T-cell (primary cell): Measurements from ENCODE around the gene TIE1. TPM values are rescaled to one million over a fixed set of nuclear protein-coding genes. Genes with fewer than 3 reads are reported as not detected.

Source experiments
- ATAC-seq, 4 experiments: fragments of 200-7000 bp in 3 of 4; fragments of 150-1000 bp in 1 of 4; cut with Tn5 transposase; replicated peaks in 1 of 4; 1 replicate in 3 of 4; 2 replicates in 1 of 4; pipeline ENCODE4 v1.10.0; 2021; ENCODE audit warnings: moderate library complexity in 3 of 4, mild to moderate bottlenecking in 2 of 4, moderate number of reproducible peaks in 1 of 4
- CTCF ChIA-PET, 2 donors: fragments of 300-600 bp; sonication (Branson Sonifier 250); formaldehyde crosslinking; loops; one replicate each; lab custom pipeline; 2022; ENCODE audit warnings: antibody characterized with exemption in 2 of 2; lab: Charles Lee
- POLR2A ChIA-PET, 2 donors: fragments of 300-600 bp; sonication (Branson Sonifier 250); formaldehyde crosslinking; loops; one replicate each; lab custom pipeline; 2022; ENCODE audit warnings: antibody characterized with exemption in 2 of 2; lab: Charles Lee
- DNase-seq, 35 experiments: peaks; one replicate each; pipeline versions ENCODE4 v3.0.0 to v3.0.0-alpha.2; 2013 to 2023
- H3K27ac ChIP-seq: one replicate; pipeline ENCODE4 v1.5.1; 2013; ENCODE audit warnings: low read length
- H3K27me3 ChIP-seq, 2 experiments: replicated peaks in 1 of 2; 1 replicate in 1 of 2; 2 replicates in 1 of 2; pipeline versions ENCODE4 v1.6.1 to v1.7.0; 2013; ENCODE audit warnings: low read length in 1 of 2, mixed read lengths in 1 of 2; ENCODE audit not compliant: control insufficient read depth in 2 of 2, insufficient read depth in 2 of 2; ENCODE audit errors: extremely low read depth in 1 of 2
- H3K36me3 ChIP-seq, 2 donors: 1 replicate in 1 of 2; 2 replicates in 1 of 2; pipeline versions ENCODE4 v1.6.1 to v1.7.0; 2013; ENCODE audit warnings: low read length in 1 of 2; ENCODE audit not compliant: control insufficient read depth in 2 of 2, insufficient read depth in 1 of 2; ENCODE audit errors: extremely low read depth in 1 of 2
- H3K4me1 ChIP-seq, 2 experiments: 1 replicate in 1 of 2; 2 replicates in 1 of 2; pipeline versions ENCODE4 v1.6.1 to v1.7.0; 2013; ENCODE audit warnings: low read length in 2 of 2, mixed read lengths in 1 of 2; ENCODE audit not compliant: insufficient read depth in 2 of 2, control insufficient read depth in 1 of 2; ENCODE audit errors: extremely low read depth in 1 of 2
- H3K4me3 ChIP-seq, 2 donors: 1 replicate in 1 of 2; 2 replicates in 1 of 2; pipeline versions ENCODE4 v1.5.1 to v1.7.0; 2013; ENCODE audit warnings: mild to moderate bottlenecking in 2 of 2, low read length in 1 of 2, moderate library complexity in 1 of 2; ENCODE audit not compliant: control insufficient read depth in 1 of 2; ENCODE audit errors: extremely low read depth in 1 of 2
- H3K9me3 ChIP-seq: 2 replicates; pipeline ENCODE4 v1.7.0; 2013
- H3K27ac Mint-ChIP-seq, 2 donors: one replicate each; pipeline ENCODE4 v1.8.0; 2020 to 2021; ENCODE audit warnings: mild to moderate bottlenecking in 2 of 2, mixed read lengths in 2 of 2
- H3K27me3 Mint-ChIP-seq, 2 donors: one replicate each; pipeline ENCODE4 v1.8.0; 2021 to 2022; ENCODE audit warnings: mixed read lengths in 2 of 2
- H3K36me3 Mint-ChIP-seq: one replicate; pipeline ENCODE4 v1.8.0; 2021; ENCODE audit warnings: mixed read lengths
- H3K4me1 Mint-ChIP-seq, 3 donors: one replicate each; pipeline ENCODE4 v1.8.0; 2020 to 2022; ENCODE audit warnings: mixed read lengths in 3 of 3, mild to moderate bottlenecking in 1 of 3
- H3K4me3 Mint-ChIP-seq, 3 donors: one replicate each; pipeline ENCODE4 v1.8.0; 2020 to 2022; ENCODE audit warnings: mild to moderate bottlenecking in 3 of 3, mixed read lengths in 3 of 3, moderate library complexity in 3 of 3
- H3K9me3 Mint-ChIP-seq, 3 donors: one replicate each; pipeline ENCODE4 v1.8.0; 2020 to 2022; ENCODE audit warnings: mixed read lengths in 3 of 3
- WGBS: methylation state at CpG from one replicate; pipeline ENCODE4 v1.1.5; 2013; ENCODE audit warnings: missing lambda C conversion rate; ENCODE audit not compliant: insufficient coverage; 5-methylcytosine and 5-hydroxymethylcytosine counted together
- total RNA-seq, 35 experiments: library from RNA in 6 of 35; stranded (reverse) in 6 of 35; fragments of 120-200 nt in 1 of 35; gene quantifications; one replicate each; pipeline versions ENCODE4 v1.2.1 to v1.2.4 and lab custom pipeline; 2013 to 2026

Gene TIE1
- total RNA-seq, 5 donors from 2014 or later (not counting 1 experiment from before 2014, with no cell fraction given), result 0.26 to 1.9 (median 0.32) TPM

- Histone ChIP-seq H3K9me3 (no peaks in the 10 kb centered on the region), H3K27me3 (peaks cover 0 to 43% of the 10 kb centered on the region in 2 experiments), H3K4me1 (peaks cover 3 to 20% of the 10 kb centered on the region in 2 experiments), H3K4me3 (no peak within 1 kb of the TSS), H3K36me3 (no peaks in the 10 kb centered on the region), H3K27ac (no peak within 1 kb of the TSS)
- DNase-seq (no peak), ATAC-seq (no peak)
- WGBS, result 87% methylated on average over 6 of the region's 7 CpGs
- peaks cover 20 to 30% (median 30%) of the 10 kb centered on the region in 3 donors for H3K4me1 Mint-ChIP-seq
- POLR2A ChIA-PET, result no interaction called here
- H3K27me3 Mint-ChIP-seq, result peaks cover 9 to 19% of the 10 kb centered on the region in 2 donors
- CTCF ChIA-PET, result no interaction called here
- no peaks in the 10 kb centered on the region for H3K9me3 Mint-ChIP-seq
- H3K36me3 Mint-ChIP-seq, result peaks cover 2% of the 10 kb centered on the region
- H3K27ac Mint-ChIP-seq, result no peak within 1 kb of the TSS
- peak within 1 kb of the TSS; percentile 41 to 70 (median 52) for H3K4me3 Mint-ChIP-seq
These were observed 31.0 kb upstream of the TIE1 start, which contains the start of gene TMEM125 for GRCh38 chr1:43269627-43270375. TSS of gene TMEM125 (plus strand) at chr1:43269983. CDS start at chr1:43272723, 2,740 bp downstream.

GRCh38 chr1:43270421-43271095 is 30.2 kb upstream of the TIE1 start:
- Mint-ChIP-seq H3K36me3 (peaks cover 2% of the 10 kb centered on the region), H3K4me1 (peaks cover 23 to 36% (median 36%) of the 10 kb centered on the region in 3 donors), H3K27me3 (peaks cover 9 to 19% of the 10 kb centered on the region in 2 donors), H3K4me3 (peak overlapping the region; percentile 41 to 70 (median 52)), H3K27ac (no peak overlapping the region), H3K9me3 (no peaks in the 10 kb centered on the region)
- Histone ChIP-seq H3K27ac (no peak overlapping the region), H3K9me3 (no peaks in the 10 kb centered on the region), H3K36me3 (no peaks in the 10 kb centered on the region), H3K4me3 (no peak overlapping the region), H3K4me1 (peaks cover 10 to 22% of the 10 kb centered on the region in 2 experiments), H3K27me3 (peaks cover 0 to 49% of the 10 kb centered on the region in 2 experiments)
- ChIA-PET CTCF (no interaction called here), POLR2A (no interaction called here)
- ATAC-seq, result peak in 1 of 4 experiments; percentile 40
- DNase-seq, result peak in 5 of 35 experiments; percentile 9 to 19 (median 13)
- 22% methylated on average over 23 of the region's 29 CpGs for WGBS

GRCh38 chr1:43271186-43272118 is 29.3 kb upstream of the TIE1 start:
- WGBS, result 71% methylated on average over 9 of the region's 12 CpGs
- DNase-seq (no peak), ATAC-seq (no peak)
- Mint-ChIP-seq H3K27me3 (peaks cover 9 to 19% of the 10 kb centered on the region in 2 donors), H3K4me3 (peak overlapping the region; percentile 41 to 70 (median 52)), H3K4me1 (peaks cover 23 to 36% (median 36%) of the 10 kb centered on the region in 3 donors), H3K36me3 (peaks cover 2% of the 10 kb centered on the region), H3K9me3 (no peaks in the 10 kb centered on the region), H3K27ac (no peak overlapping the region)
- ChIA-PET CTCF (no interaction called here), POLR2A (no interaction called here)
- H3K27ac ChIP-seq, result no peak overlapping the region
- no peak overlapping the region for H3K4me3 ChIP-seq
- no peaks in the 10 kb centered on the region for H3K9me3 ChIP-seq
- no peaks in the 10 kb centered on the region for H3K36me3 ChIP-seq
- peaks cover 12 to 22% of the 10 kb centered on the region in 2 experiments for H3K4me1 ChIP-seq
- H3K27me3 ChIP-seq, result peaks cover 0 to 50% of the 10 kb centered on the region in 2 experiments

- Mint-ChIP-seq H3K27me3 (peaks cover 6 to 15% of the 10 kb centered on the region in 2 donors), H3K4me1 (peaks cover 23 to 36% (median 36%) of the 10 kb centered on the region in 3 donors), H3K4me3 (no peak overlapping the region), H3K27ac (no peak overlapping the region), H3K9me3 (no peaks in the 10 kb centered on the region), H3K36me3 (peaks cover 2% of the 10 kb centered on the region)
- no peak for DNase-seq
- Histone ChIP-seq H3K27ac (no peak overlapping the region), H3K4me1 (peaks cover 12 to 22% of the 10 kb centered on the region in 2 experiments), H3K27me3 (peaks cover 0 to 54% of the 10 kb centered on the region in 2 experiments), H3K4me3 (no peak overlapping the region), H3K36me3 (no peaks in the 10 kb centered on the region), H3K9me3 (no peaks in the 10 kb centered on the region)
- no peak for ATAC-seq
- WGBS, result 90% methylated on average over 7 of the region's 9 CpGs
- ChIA-PET CTCF (no interaction called here), POLR2A (no interaction called here)
These were observed 28.6 kb upstream of the TIE1 start for GRCh38 chr1:43272161-43272560.

- Histone ChIP-seq H3K9me3 (no peaks in the 10 kb centered on the region), H3K36me3 (no peaks in the 10 kb centered on the region), H3K27ac (no peak overlapping the region), H3K4me3 (no peak overlapping the region), H3K27me3 (peaks cover 0 to 54% of the 10 kb centered on the region in 2 experiments), H3K4me1 (peaks cover 12 to 22% of the 10 kb centered on the region in 2 experiments)
- 95% methylated on average over 38 of the region's 46 CpGs for WGBS
- no peak for ATAC-seq
- H3K27ac Mint-ChIP-seq, result no peak overlapping the region
- no peak overlapping the region for H3K4me3 Mint-ChIP-seq
- POLR2A ChIA-PET, result no interaction called here
- peaks cover 6 to 15% of the 10 kb centered on the region in 2 donors for H3K27me3 Mint-ChIP-seq
- peaks cover 23 to 36% (median 36%) of the 10 kb centered on the region in 3 donors for H3K4me1 Mint-ChIP-seq
- H3K36me3 Mint-ChIP-seq, result peaks cover 2% of the 10 kb centered on the region
- DNase-seq, result no peak
- CTCF ChIA-PET, result no interaction called here
- no peaks in the 10 kb centered on the region for H3K9me3 Mint-ChIP-seq
These were observed 27.9 kb upstream of the TIE1 start for GRCh38 chr1:43272576-43273571.
